HEK293T (cell line): ENCODE results near the gene TMEM242.

Experiments used
- ARNT ChIP-seq: fragments of 450-650 bp; IDR thresholded peaks from 2 replicates; pipeline ENCODE4 v1.6.1; 2017; ENCODE audit warnings: mild to moderate bottlenecking
- CTBP1 ChIP-seq: fragments of 450-650 bp; IDR thresholded peaks from 2 replicates; pipeline ENCODE4 v1.6.1; 2016; ENCODE audit warnings: borderline replicate concordance
- FOXK2 ChIP-seq: fragments of 450-650 bp; IDR thresholded peaks from 2 replicates; pipeline ENCODE4 v1.6.1; 2016; ENCODE audit warnings: mild to moderate bottlenecking
- ZNF384 ChIP-seq: fragments of 450-650 bp; IDR thresholded peaks from 2 replicates; pipeline ENCODE4 v1.6.1; 2016

GRCh38 chr6:157312757-157313156 is 10.6 kb downstream of the TMEM242 start:
- TF ChIP-seq ZNF384 (no peak), CTBP1 (no peak), ARNT (no peak), FOXK2 (no peak)
